IPS-18c (cell line): Measurements from ENCODE around the gene PRDM10.

Experiments used
- H3K4me3 ChIP-seq: 2 replicates; pipeline ENCODE4 v1.7.0; 2013; ENCODE audit warnings: low read depth, mild to moderate bottlenecking, low read length, moderate library complexity; ENCODE audit not compliant: insufficient read depth
- H3K9me3 ChIP-seq: one replicate; pipeline ENCODE4 v1.6.1; 2013; ENCODE audit warnings: mild to moderate bottlenecking, low read length, moderate library complexity; ENCODE audit not compliant: control insufficient read depth, insufficient read depth

The PRDM10 gene

DNA sequence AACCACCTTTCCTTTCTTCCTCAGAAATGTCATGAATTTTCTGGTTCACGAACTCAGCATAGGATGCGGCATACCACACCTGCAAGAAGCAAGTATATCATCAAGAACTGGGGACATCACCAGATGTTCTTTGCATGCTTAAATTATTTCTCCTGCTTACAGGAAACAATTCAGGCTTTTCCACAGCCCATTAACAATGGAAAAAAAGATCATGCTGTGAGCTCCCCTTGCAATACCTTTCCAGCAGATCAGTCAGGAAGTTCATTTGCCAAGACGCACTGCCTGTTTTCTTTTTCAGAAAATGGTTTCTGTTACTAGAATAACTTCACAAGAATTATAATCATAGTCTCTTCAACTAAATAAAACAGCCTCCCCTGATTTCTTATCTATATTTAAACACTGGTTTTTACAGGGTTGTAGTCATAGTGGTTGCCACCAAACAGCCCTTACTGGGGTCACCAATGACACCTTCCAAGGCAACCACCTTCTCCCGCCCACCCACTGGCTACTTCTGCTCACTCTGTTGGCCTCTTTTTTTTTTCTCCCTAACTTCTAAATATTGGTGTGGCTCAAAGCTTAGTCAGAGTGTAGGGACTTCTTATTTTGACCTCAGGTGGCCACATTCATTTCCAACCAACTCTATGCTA is 64.9 kb downstream of the PRDM10 start:
- no peak overlapping the region for H3K4me3 ChIP-seq
- H3K9me3 ChIP-seq, result no peaks in the 10 kb centered on the region

DNA sequence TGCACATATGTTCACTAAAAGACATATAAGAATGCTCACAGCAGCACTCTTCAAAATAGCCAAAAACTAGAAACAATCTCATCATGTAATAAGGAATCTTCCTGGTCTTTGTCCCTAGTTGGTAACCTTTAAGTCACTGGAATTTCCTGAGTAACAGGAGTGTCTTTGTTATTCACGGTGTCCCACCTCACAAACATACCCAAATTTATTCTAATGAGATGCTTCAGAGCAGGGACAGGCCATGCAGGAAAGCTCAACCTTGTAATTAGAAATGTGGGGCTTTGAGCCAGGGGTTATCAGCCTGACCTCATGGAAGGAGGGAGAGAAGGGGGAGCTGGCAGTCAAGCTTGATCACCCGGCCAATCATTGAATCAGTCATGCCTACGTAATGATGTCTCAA is 66.9 kb downstream of the PRDM10 start:
- H3K9me3 ChIP-seq, result no peaks in the 10 kb centered on the region
- H3K4me3 ChIP-seq, result no peak overlapping the region

DNA sequence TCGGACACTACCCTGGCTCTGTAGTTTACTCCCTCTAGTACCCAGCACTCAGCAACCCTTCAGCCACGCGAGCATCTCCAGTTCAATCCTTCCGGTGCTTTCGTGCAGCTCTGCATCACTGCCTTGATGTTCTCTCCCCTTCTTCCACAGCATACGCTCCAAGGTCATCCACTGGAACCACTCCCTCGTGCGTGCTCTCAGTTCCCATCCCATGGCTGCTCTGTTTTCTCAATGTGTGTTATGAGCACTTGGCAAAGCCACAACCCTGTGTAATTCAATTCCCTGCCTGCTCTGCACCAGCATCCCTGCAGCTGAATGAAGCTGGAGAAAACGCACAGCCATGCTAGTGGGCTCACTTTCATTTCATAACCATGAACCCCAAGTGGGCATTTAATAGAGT is 68.7 kb downstream of the PRDM10 start:
- H3K9me3 ChIP-seq, result no peaks in the 10 kb centered on the region
- no peak overlapping the region for H3K4me3 ChIP-seq

DNA sequence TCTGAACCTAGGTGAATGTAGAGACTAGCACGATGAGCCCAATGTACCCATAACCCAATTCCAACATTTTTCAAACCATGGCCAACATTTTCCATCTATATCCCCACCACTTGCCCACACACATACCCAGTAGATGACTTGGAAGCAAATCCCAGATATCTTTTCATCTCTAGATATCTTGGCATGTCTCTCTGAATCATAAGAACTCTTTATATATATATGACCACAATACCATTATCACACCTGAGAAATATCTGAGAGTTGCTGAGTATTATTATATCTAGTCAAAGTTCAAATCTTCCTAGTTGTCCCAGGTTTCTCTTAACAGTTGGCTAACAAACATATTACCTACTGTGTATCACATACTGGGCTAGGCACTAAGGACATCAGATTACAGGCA is 69.4 kb downstream of the PRDM10 start:
- no peaks in the 10 kb centered on the region for H3K9me3 ChIP-seq

DNA sequence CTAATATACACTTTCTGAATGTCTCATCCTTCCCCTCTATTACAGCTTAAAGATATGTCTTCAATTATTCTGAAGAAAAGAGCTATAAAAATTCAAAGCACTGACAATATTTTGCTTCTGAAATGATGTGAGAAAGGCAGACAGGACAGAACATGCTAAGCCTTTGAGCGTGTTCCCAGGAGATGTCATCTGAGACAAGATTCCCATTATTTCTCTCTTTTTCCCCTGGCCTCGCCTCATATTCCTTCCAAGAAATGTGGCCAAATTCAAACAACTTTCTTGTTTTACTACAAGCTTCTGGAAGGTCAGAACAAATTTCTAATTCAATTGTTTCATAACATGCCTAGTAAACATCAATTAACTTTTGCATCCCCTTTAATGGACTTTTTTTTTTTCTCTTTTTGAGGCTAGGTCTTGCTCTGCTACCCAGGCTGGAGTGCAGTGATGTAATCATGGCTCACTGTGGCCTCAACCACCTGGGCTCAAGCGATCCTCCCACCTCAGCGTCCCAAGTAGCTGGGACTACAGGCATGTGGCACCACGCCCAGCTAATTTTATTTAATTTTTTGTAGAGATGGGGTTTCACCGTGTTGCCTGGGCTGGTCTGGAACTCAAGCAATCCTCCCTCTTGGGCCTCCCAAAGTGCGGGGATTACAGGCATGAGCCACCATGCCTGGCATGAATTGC is 70.1 kb downstream of the PRDM10 start:
- Histone ChIP-seq H3K4me3 (no peak overlapping the region), H3K9me3 (no peaks in the 10 kb centered on the region)

More for the DNA sequence above, 69.4 kb downstream of the PRDM10 start:
- no peak overlapping the region for H3K4me3 ChIP-seq

DNA sequence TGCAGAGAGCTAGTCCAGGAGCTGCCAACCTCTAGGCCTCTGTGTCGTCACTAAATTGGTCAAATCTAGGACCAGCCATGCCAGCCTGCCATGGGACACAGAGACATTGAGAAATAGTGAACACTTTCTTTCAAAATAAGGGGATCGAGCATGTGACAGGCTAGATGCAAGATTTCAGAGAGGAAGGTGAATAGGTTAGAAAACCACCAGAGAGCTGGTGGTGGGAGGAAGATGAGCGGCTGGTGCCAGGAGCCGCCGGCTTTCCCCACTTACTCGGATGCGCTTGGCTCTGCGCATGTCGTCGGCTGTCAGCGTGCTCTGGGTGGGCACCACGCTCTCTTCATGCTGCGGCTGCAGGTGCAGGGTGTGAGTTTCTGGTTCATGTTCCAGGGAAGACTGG is 71.9 kb downstream of the PRDM10 start:
- H3K9me3 ChIP-seq, result no peaks in the 10 kb centered on the region
- no peak overlapping the region for H3K4me3 ChIP-seq

DNA sequence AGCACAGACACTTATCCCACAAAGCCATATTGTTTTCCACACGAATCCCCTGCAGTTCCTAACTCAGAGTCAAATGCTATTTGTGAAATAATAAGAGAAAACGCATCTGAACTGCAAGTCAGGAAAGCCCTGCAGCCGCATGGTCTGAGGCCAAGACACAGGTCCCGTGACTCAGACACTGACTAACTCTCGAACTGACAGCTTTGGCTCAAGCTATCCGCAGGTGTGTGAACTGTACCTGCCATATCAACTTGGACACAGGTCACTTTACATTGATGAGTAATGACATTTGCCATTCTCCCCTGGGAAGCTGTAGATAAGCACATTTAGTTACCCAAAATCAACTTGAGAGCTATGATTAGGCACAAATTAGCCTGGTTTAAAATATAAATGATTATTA is 72.3 kb downstream of the PRDM10 start:
- no peak overlapping the region for H3K4me3 ChIP-seq
- no peaks in the 10 kb centered on the region for H3K9me3 ChIP-seq

DNA sequence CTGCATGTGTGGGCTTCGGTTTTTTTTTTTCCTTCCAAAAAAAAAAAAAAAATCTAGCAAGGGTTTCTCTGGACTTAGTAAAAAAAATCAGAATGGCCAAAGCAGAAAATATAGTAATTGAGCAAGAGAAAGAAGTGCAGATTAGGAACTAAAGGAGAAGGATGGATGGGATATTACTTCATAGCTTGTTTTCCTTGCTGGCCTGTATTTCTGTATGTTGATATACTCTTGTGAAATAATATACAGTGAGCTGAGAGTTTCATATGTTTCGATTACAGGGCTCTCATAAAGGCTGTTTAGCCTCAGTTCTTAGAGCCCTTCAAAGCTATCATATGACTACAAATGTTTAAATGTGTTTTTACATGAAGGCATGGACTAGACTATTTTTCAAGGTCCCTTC is 72.9 kb downstream of the PRDM10 start:
- Histone ChIP-seq H3K4me3 (no peak overlapping the region), H3K9me3 (no peaks in the 10 kb centered on the region)

DNA sequence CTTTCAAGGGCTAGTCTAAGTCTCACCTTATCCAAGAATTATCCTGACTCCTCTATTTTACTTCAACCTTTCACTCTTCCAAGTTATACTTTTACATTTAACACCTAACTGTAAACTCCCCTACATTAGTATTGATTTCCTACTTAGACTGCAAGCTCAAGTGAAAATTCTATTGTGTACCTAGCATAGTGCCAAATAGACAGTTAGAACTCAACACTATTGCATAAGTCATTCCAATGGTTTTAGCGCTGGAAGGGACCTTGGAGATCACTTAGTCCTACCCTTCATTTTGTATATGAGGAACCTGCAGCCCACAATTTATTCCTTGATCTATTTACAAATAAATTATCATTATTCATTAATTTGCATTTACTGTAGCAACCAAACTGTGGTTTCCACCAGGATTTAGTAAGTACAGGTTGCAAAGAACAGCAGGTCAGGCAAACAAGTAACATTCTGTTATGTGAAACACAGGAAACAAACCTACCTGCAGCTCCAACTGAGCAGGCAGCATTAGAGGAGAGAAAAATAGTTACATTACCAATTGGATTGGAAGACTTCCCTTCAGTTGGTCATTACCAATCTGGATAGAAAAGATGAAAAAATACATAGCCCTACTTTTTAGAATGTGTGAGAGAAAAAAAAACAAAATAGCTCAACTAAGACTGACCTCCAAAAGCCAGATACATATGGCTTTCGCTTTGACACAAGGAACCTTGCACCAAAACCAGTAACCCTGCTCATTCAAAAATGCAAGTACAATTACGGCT is 73.5 kb downstream of the PRDM10 start:
- Histone ChIP-seq H3K9me3 (no peaks in the 10 kb centered on the region), H3K4me3 (no peak overlapping the region)

DNA sequence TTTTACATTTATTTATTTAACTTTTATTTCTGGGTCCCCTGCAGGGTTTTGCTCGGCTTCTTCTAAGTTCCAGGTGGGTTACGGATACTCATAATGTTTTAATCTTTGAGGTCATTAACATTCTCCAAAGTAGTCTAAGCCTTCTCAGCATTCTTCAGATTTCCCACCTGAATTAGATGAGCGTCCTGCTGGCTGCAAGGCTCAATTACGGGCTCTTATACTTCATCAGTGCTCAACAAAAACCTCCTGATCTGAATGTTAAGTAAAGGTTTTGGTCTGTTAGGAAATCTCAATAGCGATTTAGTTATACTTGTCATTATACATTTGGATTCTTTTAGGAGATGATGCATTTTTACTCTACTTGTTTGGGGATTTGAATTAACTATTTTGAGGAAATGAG is 80.0 kb downstream of the PRDM10 start:
- no peak overlapping the region for H3K4me3 ChIP-seq
- H3K9me3 ChIP-seq, result no peaks in the 10 kb centered on the region

DNA sequence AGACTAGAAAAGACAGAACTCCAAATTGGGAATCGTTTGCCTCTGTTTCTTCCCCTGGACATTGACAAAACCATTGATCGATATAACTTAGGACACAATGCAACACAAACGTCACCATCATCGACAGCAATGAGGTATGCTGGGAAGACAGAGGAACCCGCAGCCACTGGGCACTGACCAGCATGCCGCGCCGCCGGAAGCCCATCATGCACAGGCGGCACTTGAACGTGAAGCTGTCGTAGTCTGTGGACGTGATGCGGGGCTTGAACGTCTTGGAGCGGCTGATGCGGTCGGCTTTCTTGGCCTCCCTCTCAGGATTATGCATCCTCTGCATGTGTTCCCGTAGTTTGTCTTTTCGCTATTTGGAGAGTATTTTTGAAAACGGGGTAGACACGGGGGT is 84.3 kb downstream of the PRDM10 start:
- Histone ChIP-seq H3K9me3 (no peaks in the 10 kb centered on the region), H3K4me3 (no peak overlapping the region)

DNA sequence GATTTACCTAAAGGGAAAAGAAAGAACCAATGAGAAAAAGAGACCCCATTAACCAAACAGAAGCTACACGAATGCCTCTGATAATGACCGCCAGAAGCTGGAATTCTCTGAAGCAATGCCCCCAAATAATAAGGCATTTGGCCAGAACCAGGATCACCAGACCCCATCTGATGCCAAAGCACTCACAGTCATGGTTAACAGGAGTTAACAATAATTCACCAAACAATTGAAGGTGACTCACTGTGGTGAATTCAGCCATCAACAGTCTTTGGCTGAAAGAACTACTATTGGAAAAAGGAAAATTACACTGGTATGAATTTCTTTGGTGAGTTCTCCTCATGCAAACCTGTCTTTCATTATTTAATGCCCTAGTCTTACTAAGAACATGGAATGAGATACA is 85.4 kb downstream of the PRDM10 start:
- H3K9me3 ChIP-seq, result no peaks in the 10 kb centered on the region
- no peak overlapping the region for H3K4me3 ChIP-seq

DNA sequence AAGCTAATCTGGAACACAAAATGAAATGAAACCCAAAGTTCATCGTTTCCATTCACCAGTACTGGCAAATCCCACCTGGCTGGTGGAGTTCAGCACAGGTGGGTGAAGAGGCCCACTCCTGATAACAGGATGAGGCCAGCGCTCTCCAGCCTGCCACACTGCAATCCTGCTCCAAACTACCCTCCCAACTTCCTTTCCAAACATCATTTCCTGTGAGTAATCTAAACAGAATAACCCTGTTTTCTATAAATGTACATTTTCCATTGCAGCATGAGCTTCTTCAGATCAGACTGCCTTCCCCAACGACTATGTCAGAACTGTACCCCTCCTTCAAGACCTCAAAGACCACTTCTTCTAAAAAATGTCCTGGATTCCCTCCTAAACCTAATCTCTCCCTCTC is 91.3 kb downstream of the PRDM10 start:
- Histone ChIP-seq H3K4me3 (no peak overlapping the region), H3K9me3 (no peaks in the 10 kb centered on the region)

DNA sequence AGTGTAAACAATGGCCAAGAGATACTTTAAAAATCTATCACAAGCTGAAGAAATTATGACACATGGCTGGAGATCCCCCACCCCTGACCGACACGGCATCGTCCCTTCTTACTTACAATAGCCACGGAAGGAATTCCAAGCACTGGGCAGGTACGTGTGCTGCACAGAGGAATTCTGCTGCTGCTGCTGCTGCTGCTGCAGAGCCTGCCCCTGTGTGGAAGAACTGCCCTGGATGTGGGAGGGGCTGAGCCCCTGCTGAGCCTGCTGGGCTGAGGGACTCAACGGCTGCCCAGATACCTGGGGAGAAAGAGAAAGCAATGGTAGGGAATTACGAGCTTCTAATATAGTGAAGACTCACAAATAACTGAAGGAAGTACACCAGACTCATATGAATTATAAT is 92.3 kb downstream of the PRDM10 start:
- Histone ChIP-seq H3K4me3 (no peak overlapping the region), H3K9me3 (no peaks in the 10 kb centered on the region)

DNA sequence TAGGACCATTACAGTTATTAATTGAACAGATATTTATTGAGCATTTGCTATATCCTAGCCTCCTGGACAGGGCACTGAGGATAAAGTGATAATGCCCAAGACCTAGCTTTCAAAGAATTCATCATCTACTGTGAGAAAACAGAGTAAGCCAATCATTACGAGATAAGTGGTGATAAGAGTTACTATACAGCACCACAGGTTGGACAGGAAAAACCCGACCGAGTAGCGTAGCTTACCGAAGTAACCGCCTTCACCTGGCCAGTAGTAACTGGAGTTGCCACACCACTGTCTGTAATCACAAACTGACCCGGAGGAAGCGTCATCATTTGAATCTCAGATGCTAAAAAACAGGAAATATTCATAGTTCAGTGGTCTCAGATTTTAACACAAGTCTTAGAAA is 97.2 kb downstream of the PRDM10 start:
- Histone ChIP-seq H3K4me3 (no peak overlapping the region), H3K9me3 (no peaks in the 10 kb centered on the region)

DNA sequence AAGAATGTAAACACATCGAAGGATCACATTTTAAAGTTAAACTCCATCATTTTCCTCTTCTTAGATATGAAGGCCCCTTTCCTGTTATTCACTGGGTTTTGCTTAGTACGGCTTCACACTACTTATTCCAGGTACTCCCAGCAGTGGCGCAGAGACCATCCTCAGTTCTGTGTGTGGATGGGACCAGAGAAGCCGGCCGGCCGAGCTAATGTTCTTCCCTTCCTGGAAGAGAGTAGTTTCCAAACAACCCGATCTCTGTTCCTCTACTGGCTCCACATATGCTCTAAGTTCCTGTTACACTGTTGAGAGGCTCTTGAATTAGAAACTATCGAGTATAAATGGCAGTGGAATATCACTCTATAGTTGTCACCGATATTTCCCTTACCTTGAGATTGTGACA is 106.6 kb downstream of the PRDM10 start:
- peak overlapping the region; percentile 43; the same call in 1 of the 2 replicates for H3K4me3 ChIP-seq
- H3K9me3 ChIP-seq, result peaks cover 2% of the 10 kb centered on the region

DNA sequence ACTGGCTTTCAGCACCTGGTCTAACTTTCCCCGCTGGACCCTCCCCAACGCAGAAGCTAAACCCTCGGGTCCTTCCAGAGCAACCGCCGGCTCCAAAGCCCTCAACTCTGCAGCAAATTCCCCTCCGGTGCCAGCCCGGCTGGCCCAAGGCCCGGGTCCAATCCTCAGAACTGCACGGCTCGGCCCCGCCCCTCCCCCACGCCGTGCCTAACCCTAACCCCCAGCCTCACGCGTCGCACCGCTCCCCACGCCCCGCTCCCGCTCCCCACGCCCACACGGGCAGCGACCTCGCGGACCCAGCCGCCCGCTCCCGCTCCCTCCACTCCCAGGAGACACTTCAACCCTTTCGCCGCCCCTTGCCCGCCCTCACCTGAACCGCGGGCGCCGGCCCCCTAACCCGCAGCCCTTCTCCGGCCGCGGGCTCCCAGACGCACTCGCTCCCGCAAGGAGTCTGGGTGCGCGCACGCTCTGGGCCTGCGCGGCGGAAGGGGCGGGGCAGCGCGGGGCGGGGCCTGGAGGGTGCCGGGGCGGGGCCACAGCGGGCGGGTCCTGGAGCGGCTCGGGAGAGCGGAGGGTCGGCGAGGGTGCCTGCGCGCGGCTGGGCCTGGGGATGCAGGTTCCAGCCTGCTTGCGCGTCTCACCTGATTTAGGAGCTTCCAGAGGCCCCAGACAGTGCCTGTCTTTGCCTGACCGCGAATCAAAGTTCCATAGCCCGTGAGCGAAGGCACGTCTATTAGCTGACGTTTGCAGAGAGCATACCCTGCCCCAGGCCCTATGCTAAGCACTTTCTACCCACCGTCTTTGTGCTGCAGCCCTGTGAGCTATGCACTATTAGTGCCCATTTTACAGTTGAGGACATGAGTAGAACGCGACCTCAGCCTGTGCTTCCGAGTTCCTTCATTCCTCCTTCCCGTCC is 107.3 kb downstream of the PRDM10 start, which contains the start of gene NFRKB:
Gene NFRKB (minus strand): TSS at position 453 of the 916 bp plus-strand sequence. CDS start 2,729 bp downstream, outside the sequence.
- Histone ChIP-seq H3K9me3 (peaks cover 2% of the 10 kb centered on the region), H3K4me3 (peak within 1 kb of the TSS; percentile 85)
